22Rv1 (cell line): Measurements from ENCODE around the gene TYMS.

ENCODE experiments used
- H3K27ac ChIP-seq: fragments of 450-650 bp; 2 replicates; pipeline ENCODE4 v1.5.1; 2017
- CTCF ChIP-seq: fragments of 450-650 bp; IDR thresholded peaks from 2 replicates; pipeline ENCODE4 v1.5.1; 2017; ENCODE audit warnings: mild to moderate bottlenecking
- ZFX ChIP-seq: fragments of 450-650 bp; IDR thresholded peaks from 2 replicates; pipeline ENCODE4 v1.6.1; 2017; ENCODE audit warnings: antibody characterized with exemption, borderline replicate concordance

TYMS gene

GRCh38 chr18:657311-658000, at the start of gene TYMS:
TSS of gene TYMS (plus strand) at chr18:657653. CDS start at chr18:657743, 90 bp downstream.
- TF ChIP-seq ZFX (no peak), CTCF (no peak; the same call in 1 of the 2 replicates)

GRCh38 chr18:607930-608329, 49.5 kb upstream of the TYMS start:
- H3K27ac ChIP-seq: no peak overlapping the region
- TF ChIP-seq ZFX (no peak), CTCF (no peak)

More at GRCh38 chr18:657311-658000, at the start of gene TYMS:
- peak within 1 kb of the TSS; percentile 99 for H3K27ac ChIP-seq

GRCh38 chr18:610214-610928, 47.1 kb upstream of the TYMS start:
- no peak overlapping the region for H3K27ac ChIP-seq
- TF ChIP-seq CTCF (no peak), ZFX (no peak)

GRCh38 chr18:612156-612555, 45.3 kb upstream of the TYMS start:
- H3K27ac ChIP-seq: no peak overlapping the region
- TF ChIP-seq CTCF: no peak
- TF ChIP-seq ZFX: no peak

- no peak for TF ChIP-seq ZFX
- no peak for TF ChIP-seq CTCF
Measured at GRCh38 chr18:614193-614592, 43.3 kb upstream of the TYMS start.

GRCh38 chr18:615092-615521, 42.3 kb upstream of the TYMS start:
- TF ChIP-seq ZFX (no peak), CTCF (no peak)
- no peak overlapping the region for H3K27ac ChIP-seq

More at GRCh38 chr18:614193-614592, 43.3 kb upstream of the TYMS start:
- H3K27ac ChIP-seq: no peak overlapping the region

GRCh38 chr18:615773-616172, 41.7 kb upstream of the TYMS start:
- no peak overlapping the region for H3K27ac ChIP-seq
- TF ChIP-seq ZFX (no peak), CTCF (no peak)
